Ishikawa (cell line): ENCODE measurements around the gene LAMA3.

Experiments used
- CEBPB ChIP-seq: IDR thresholded peaks from 2 replicates; pipeline ENCODE4 v1.6.1; 2012
- EP300 ChIP-seq: IDR thresholded peaks from 2 replicates; pipeline ENCODE4 v1.6.1; 2012; ENCODE audit warnings: borderline replicate concordance
- MAX ChIP-seq: IDR thresholded peaks from 2 replicates; pipeline ENCODE4 v1.6.1; 2012
- NFIC ChIP-seq: IDR thresholded peaks from 2 replicates; pipeline ENCODE4 v1.6.1; 2012
- REST ChIP-seq: IDR thresholded peaks from 2 replicates; pipeline ENCODE4 v1.6.1; 2012; ENCODE audit warnings: low read depth, mild to moderate bottlenecking

- TF ChIP-seq EP300 (no peak), NFIC (no peak), CEBPB (no peak), MAX (no peak), REST (no peak)
Measured at GRCh38 chr18:23641937-23642666, 47.2 kb upstream of the LAMA3 start.
